Endothelial cell of umbilical vein (primary cell): Measurements from ENCODE around the gene CYGB. TPM values are rescaled to one million over a fixed set of nuclear protein-coding genes. Genes with fewer than 3 reads are reported as not detected.

Experiments used
- BruUV-seq: library from RNA; stranded (reverse); fragments of 400-500 nt; replicated peaks from 2 replicates; lab custom pipeline; 2021; lab: Mats Ljungman, UMichigan
- CTCF ChIA-PET: fragments of 300-600, 350-600 bp; sonication (Branson Sonifier 250); formaldehyde crosslinking; loops from one replicate; lab custom pipeline; 2021; ENCODE audit warnings: antibody characterized with exemption, inconsistent platforms; lab: Charles Lee
- POLR2A ChIA-PET: fragments of 300-600, 350-600 bp; sonication (Branson Sonifier 250); formaldehyde crosslinking; loops from one replicate; lab custom pipeline; 2021; ENCODE audit warnings: antibody characterized with exemption, inconsistent platforms; lab: Charles Lee
- DNase-seq: peaks from one replicate; pipeline ENCODE4 v3.0.0-alpha.2; 2011; ENCODE audit warnings: low read depth, low spot score
- FAIRE-seq: peaks from 2 replicates; lab custom pipeline; 2011; peaks lifted over from hg19 to GRCh38; lab: Jason Lieb, UNC
- H2AFZ ChIP-seq: 2 replicates; pipeline ENCODE4 v1.6.0; 2012; ENCODE audit warnings: low read depth, low read length, control low read depth, inconsistent platforms
- H3K27ac ChIP-seq: 2 replicates; pipeline ENCODE4 v1.5.1; 2011; ENCODE audit warnings: low read depth, mild to moderate bottlenecking, control low read depth, low read length, moderate library complexity; ENCODE audit not compliant: insufficient read depth
- H3K27me3 ChIP-seq, 2 experiments: 2 replicates each; pipeline versions ENCODE4 v1.6.0 to v1.6.1; 2011; ENCODE audit warnings: low read length in 2 of 2, mixed read lengths in 1 of 2; ENCODE audit not compliant: control insufficient read depth in 2 of 2, insufficient read depth in 2 of 2
- H3K36me3 ChIP-seq, 2 experiments: 2 replicates in 1 of 2; 3 replicates in 1 of 2; pipeline ENCODE4 v1.5.1; 2011; ENCODE audit warnings: low read length in 2 of 2, mild to moderate bottlenecking in 1 of 2, moderate library complexity in 1 of 2; ENCODE audit not compliant: control insufficient read depth in 2 of 2, insufficient read depth in 2 of 2; ENCODE audit errors: extremely low read depth in 1 of 2
- H3K4me1 ChIP-seq: 3 replicates; pipeline ENCODE4 v1.5.1; 2011; ENCODE audit warnings: mild to moderate bottlenecking, low read length; ENCODE audit not compliant: control insufficient read depth, insufficient read depth; ENCODE audit errors: extremely low read depth
- H3K4me2 ChIP-seq: 2 replicates; pipeline ENCODE4 v1.6.1; 2011; ENCODE audit warnings: low read length, control low read depth, mixed read lengths; ENCODE audit not compliant: insufficient read depth
- H3K4me3 ChIP-seq, 3 experiments: fragments of 200-600 bp in 1 of 3; sonication (generic), shearing (Covaris generic) in 1 of 3; replicated peaks in 1 of 3; 2 replicates each; pipeline ENCODE4 v1.5.1; 2011 to 2016; ENCODE audit warnings: control low read depth in 3 of 3, low read length in 3 of 3, mild to moderate bottlenecking in 2 of 3, inconsistent platforms in 1 of 3, low read depth in 1 of 3, moderate library complexity in 1 of 3; ENCODE audit not compliant: insufficient read depth in 1 of 3
- H3K79me2 ChIP-seq: 2 replicates; pipeline ENCODE4 v1.6.0; 2012; ENCODE audit warnings: low read length, inconsistent platforms; ENCODE audit not compliant: control insufficient read depth, insufficient read depth
- H3K9ac ChIP-seq: replicated peaks from 2 replicates; pipeline ENCODE3; 2011; ENCODE audit warnings: low read length, control low read depth; ENCODE audit not compliant: insufficient read depth; ENCODE audit errors: extremely low read depth
- H3K9me1 ChIP-seq: replicated peaks from 3 replicates; pipeline ENCODE4 v1.6.0; 2011; ENCODE audit warnings: mild to moderate bottlenecking, low read length; ENCODE audit not compliant: control insufficient read depth, insufficient read depth; ENCODE audit errors: extremely low read depth
- H3K9me3 ChIP-seq: replicated peaks from 2 replicates; pipeline ENCODE4 v1.5.1; 2012; ENCODE audit warnings: low read length, inconsistent platforms; ENCODE audit not compliant: control insufficient read depth, insufficient read depth
- H4K20me1 ChIP-seq: replicated peaks from 2 replicates; pipeline ENCODE3; 2011; ENCODE audit warnings: mild to moderate bottlenecking, low read length; ENCODE audit not compliant: control insufficient read depth, insufficient read depth; ENCODE audit errors: extremely low read depth
- CTCF ChIP-seq, 2 donors: IDR thresholded peaks; 1 replicate in 1 of 2; 2 replicates in 1 of 2; pipeline ENCODE4 v1.5.1; 2011; ENCODE audit warnings: low read length in 2 of 2, mild to moderate bottlenecking in 2 of 2, moderate library complexity in 2 of 2, control low read depth in 1 of 2, inconsistent platforms in 1 of 2, low read depth in 1 of 2; ENCODE audit not compliant: insufficient read depth in 1 of 2; ENCODE audit errors: extremely low read depth in 1 of 2
- EZH2 ChIP-seq: IDR thresholded peaks from 2 replicates; pipeline ENCODE4 v1.6.1; 2012; ENCODE audit warnings: borderline replicate concordance, low read depth, mild to moderate bottlenecking, moderate library complexity, low read length, inconsistent platforms; ENCODE audit not compliant: severe bottlenecking
- FOS ChIP-seq: IDR thresholded peaks from 2 replicates; pipeline ENCODE4 v1.6.1; 2011; ENCODE audit warnings: mild to moderate bottlenecking, low read length, moderate library complexity, borderline replicate concordance; ENCODE audit not compliant: insufficient read depth
- GATA2 ChIP-seq: IDR thresholded peaks from 2 replicates; pipeline ENCODE4 v1.7.0; 2011; ENCODE audit warnings: low read depth, mild to moderate bottlenecking, moderate library complexity, mixed read lengths, low read length; ENCODE audit not compliant: insufficient read length, insufficient read depth
- JUN ChIP-seq: IDR thresholded peaks from 2 replicates; pipeline ENCODE4 v1.6.1; 2011; ENCODE audit warnings: borderline replicate concordance, low read depth; ENCODE audit not compliant: insufficient read length, insufficient read depth
- MAX ChIP-seq: IDR thresholded peaks from 2 replicates; pipeline ENCODE4 v1.6.1; 2011; ENCODE audit not compliant: insufficient read depth, insufficient read length
- MYC ChIP-seq: IDR thresholded peaks from one replicate; pipeline ENCODE4 v1.6.1; 2011; ENCODE audit warnings: mild to moderate bottlenecking, low read depth, low read length
- POLR2A ChIP-seq: IDR thresholded peaks from 2 replicates; pipeline ENCODE4 v1.6.1; 2012; ENCODE audit warnings: low read depth, mild to moderate bottlenecking, control low read depth, low read length
- POLR2AphosphoS5 ChIP-seq: IDR thresholded peaks from 2 replicates; pipeline ENCODE4 v1.6.1; 2012; ENCODE audit warnings: low read depth, mild to moderate bottlenecking, control low read depth, low read length, moderate library complexity; ENCODE audit not compliant: insufficient read depth
- dilution Hi-C: fragments of 300-500 bp; cut with MboI; formaldehyde crosslinking; loops from one replicate; pipeline ENCODE4 v1.15.0; 2019; ENCODE audit warnings: low sequenced_read_pairs; ENCODE audit not compliant: extremely low pct_ligation_motif_present
- intact Hi-C: fragments of 100-400 bp; cut with micrococcal nuclease; formaldehyde crosslinking; loops from one replicate; pipeline ENCODE4 v1.10.0; 2022
- polyA plus RNA-seq, 4 experiments: library from polyadenylated mRNA; depleted of rRNA in 3 of 4; stranded (reverse) in 3 of 4; unstranded in 1 of 4; fragments of >200 nt; gene quantifications; 2 replicates each; pipeline versions ENCODE4 v1.2.1 to v1.2.3, GENCODE V29; 2011 to 2012; ENCODE audit warnings: missing spikeins in 1 of 4
- total RNA-seq: library from RNA; stranded (reverse); gene quantifications from 2 replicates; pipeline ENCODE4 v1.2.3, GENCODE V29; 2021

Gene CYGB
- total and polyA plus RNA-seq, 2 donors (not counting 3 experiments of a cell fraction or from before 2014, with no cell fraction given), result 0.22 to 0.91 TPM

GRCh38 chr17:76513306-76513692 lies 24.2 kb downstream of the CYGB start:
- H3K79me2 ChIP-seq, result no peaks in the 10 kb centered on the region
- no peaks in the 10 kb centered on the region for H4K20me1 ChIP-seq
- intact Hi-C loops (no loop called here), dilution Hi-C loops (no loop called here)
- CTCF ChIA-PET, result interaction anchor here (0.8 to 2.6 kb wide), 5 partner anchors 10 to 105 kb away, joined by 3 to 13 read pairs (median 5); no protein-coding TSS in a partner anchor
- no peak for TF ChIP-seq MAX
- TF ChIP-seq MYC, result no peak
- TF ChIP-seq JUN, result no peak
- no peak for TF ChIP-seq GATA2
- TF ChIP-seq POLR2A, result no peak
- no peak for TF ChIP-seq EZH2
- no peak for TF ChIP-seq POLR2AphosphoS5
- no peak for TF ChIP-seq CTCF (IDR thresholded peaks at IDR 0.05; ENCODE audit: extremely low read depth in 1 of 2, insufficient read depth in 1 of 2, low read depth in 1 of 2, low read length in 2 of 2)
- no peak for TF ChIP-seq FOS
- BruUV-seq, result no TSS peak
- H3K9ac ChIP-seq, result no peak overlapping the region
- POLR2A ChIA-PET, result no interaction called here
- H2AFZ ChIP-seq, result no peak overlapping the region
- H3K27me3 ChIP-seq, result peaks cover 0 to 2% of the 10 kb centered on the region in 2 experiments
- no peaks in the 10 kb centered on the region for H3K9me1 ChIP-seq
- no peaks in the 10 kb centered on the region for H3K4me1 ChIP-seq
- H3K9me3 ChIP-seq, result no peaks in the 10 kb centered on the region
- no peak overlapping the region for H3K4me3 ChIP-seq
- no peak overlapping the region for H3K4me2 ChIP-seq
- no peaks in the 10 kb centered on the region for H3K36me3 ChIP-seq
- H3K27ac ChIP-seq, result no peak overlapping the region
- FAIRE-seq (no peak), DNase-seq (no peak)
